Measurements from ENCODE around the gene TMEM59L.

- TF ChIP-seq BHLHE40 (IDR thresholded peaks at IDR 0.05; ENCODE audit: borderline replicate concordance) (no peak), SUZ12 (IDR thresholded peaks at IDR 0.05) (no peak), L3MBTL2 (conservative IDR thresholded peaks at IDR 0.05) (no peak), SP1 (IDR thresholded peaks at IDR 0.05) (no peak), ZNF384 (IDR thresholded peaks at IDR 0.05) (no peak), LEF1 (IDR thresholded peaks at IDR 0.05; ENCODE audit: borderline replicate concordance) (no peak), FOXK2 (IDR thresholded peaks at IDR 0.05) (no peak), FOXA1 (IDR thresholded peaks at IDR 0.05) (no peak), HDGF (IDR thresholded peaks at IDR 0.05; ENCODE audit: borderline replicate concordance) (no peak), NFRKB (IDR thresholded peaks at IDR 0.05) (no peak), CTBP1 (IDR thresholded peaks at IDR 0.05; ENCODE audit: borderline replicate concordance) (no peak), FOXM1 (IDR thresholded peaks at IDR 0.05; ENCODE audit: borderline replicate concordance) (no peak)
- TF ChIP-seq, protein P1, sequence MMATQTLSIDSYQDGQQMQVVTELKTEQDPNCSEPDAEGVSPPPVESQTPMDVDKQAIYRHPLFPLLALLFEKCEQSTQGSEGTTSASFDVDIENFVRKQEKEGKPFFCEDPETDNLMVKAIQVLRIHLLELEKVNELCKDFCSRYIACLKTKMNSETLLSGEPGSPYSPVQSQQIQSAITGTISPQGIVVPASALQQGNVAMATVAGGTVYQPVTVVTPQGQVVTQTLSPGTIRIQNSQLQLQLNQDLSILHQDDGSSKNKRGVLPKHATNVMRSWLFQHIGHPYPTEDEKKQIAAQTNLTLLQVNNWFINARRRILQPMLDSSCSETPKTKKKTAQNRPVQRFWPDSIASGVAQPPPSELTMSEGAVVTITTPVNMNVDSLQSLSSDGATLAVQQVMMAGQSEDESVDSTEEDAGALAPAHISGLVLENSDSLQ (IDR thresholded peaks at IDR 0.05): no peak
Measured at GRCh38 chr19:18636969-18637629, 24.4 kb downstream of the TMEM59L start, which contains the start of gene KLHL26.
